Sigmoid colon (tissue), 7 donors: ENCODE measurements around the gene COLQ. TPM values are rescaled to one million over a fixed set of nuclear protein-coding genes. Genes with fewer than 3 reads are reported as not detected.
"Not testable (repeated sequence)": the region's sequence is repeated elsewhere in the genome, so short reads cannot be mapped to it uniquely, and the experiment has no call there.

Experiments
- DNase-seq: peaks from one replicate; pipeline ENCODE4 v3.0.0-alpha.2; 2019
- H3K27ac ChIP-seq, 4 donors: fragments of 200-600 bp; sonication (generic); one replicate each; pipeline ENCODE4 v1.5.1; 2016 to 2019; ENCODE audit warnings: mild to moderate bottlenecking in 1 of 4
- H3K27me3 ChIP-seq, 3 donors: fragments of 200-600 bp; sonication (generic); one replicate each; pipeline ENCODE4 v1.5.1; 2019; ENCODE audit warnings: mild to moderate bottlenecking in 1 of 3
- H3K36me3 ChIP-seq, 4 donors: fragments of 200-600 bp; sonication (generic); one replicate each; pipeline ENCODE4 v1.5.1; 2016 to 2019
- H3K4me1 ChIP-seq, 4 donors: fragments of 200-600 bp; sonication (generic); one replicate each; pipeline ENCODE4 v1.5.1; 2017 to 2019
- H3K4me3 ChIP-seq, 4 donors: fragments of 200-600 bp; sonication (generic); one replicate each; pipeline ENCODE4 v1.5.1; 2017 to 2019; ENCODE audit warnings: mild to moderate bottlenecking in 2 of 4, moderate library complexity in 1 of 4
- H3K9me3 ChIP-seq, 4 donors: fragments of 200-600 bp in 3 of 4; sonication (generic) in 3 of 4; one replicate each; pipeline versions ENCODE4 v1.5.1 to v1.6.1; 2013 to 2019
- CTCF ChIP-seq, 4 experiments: fragments of 450-650 bp in 3 of 4; fragments of 200-600 bp in 1 of 4; IDR thresholded peaks; one replicate each; pipeline ENCODE4 v1.5.1; 2016 to 2019; ENCODE audit warnings: antibody characterized with exemption in 4 of 4, mild to moderate bottlenecking in 3 of 4, moderate library complexity in 2 of 4
- EP300 ChIP-seq, 4 donors: sonication (generic); formaldehyde crosslinking; IDR thresholded peaks; one replicate each; pipeline ENCODE4 v1.6.1; 2017; ENCODE audit warnings: antibody characterized with exemption in 4 of 4
- POLR2A ChIP-seq, 2 donors: fragments of 450-650 bp; IDR thresholded peaks; one replicate each; pipeline ENCODE4 v1.6.1; 2016; ENCODE audit warnings: antibody characterized with exemption in 2 of 2, mild to moderate bottlenecking in 2 of 2, moderate library complexity in 2 of 2
- POLR2AphosphoS5 ChIP-seq, 4 donors: sonication (generic); formaldehyde crosslinking; IDR thresholded peaks; one replicate each; pipeline ENCODE4 v1.6.1; 2017; ENCODE audit warnings: antibody characterized with exemption in 4 of 4
- WGBS, 2 donors: extraction: QIAGEN DNeasy Blood & Tissue Kit; methylation state at CpG; one replicate each; pipeline ENCODE4 v1.1.7; 2013; 5-methylcytosine and 5-hydroxymethylcytosine counted together
- intact Hi-C: fragments of 100-400 bp; cut with DNase I; formaldehyde crosslinking; loops from one replicate; pipeline ENCODE4 v1.15.1; 2023
- polyA plus RNA-seq, 3 donors: library from polyadenylated mRNA; stranded (reverse); fragments of 200-250 nt; gene quantifications; one replicate each; pipeline ENCODE4 v1.2.3, GENCODE V29; 2013
- total RNA-seq, 4 donors: library from RNA; depleted of rRNA; stranded (reverse); fragments of >200 nt; gene quantifications; one replicate each; pipeline ENCODE4 v1.1.0, GENCODE V29; 2016
- donor health status: healthy with polysubstance abuse.
- donor health status: Bipolar disorder and iron deficiency.
- donor health status: healthy.

Gene COLQ
- total and polyA plus RNA-seq, 7 donors: 0.69 to 5.3 (median 1.9) TPM; not detected in 1

- intact Hi-C loops: no loop called here
- H3K4me3 ChIP-seq: no peak overlapping the region
- H3K9me3 ChIP-seq: no peaks in the 10 kb centered on the region
- H3K4me1 ChIP-seq: no peaks in the 10 kb centered on the region
- no peak overlapping the region for H3K27ac ChIP-seq
- no peak for DNase-seq
- H3K27me3 ChIP-seq: no peaks in the 10 kb centered on the region
- peaks cover 0 to 18% (median 3%) of the 10 kb centered on the region in 4 donors for H3K36me3 ChIP-seq
- WGBS, 2 donors: 88 to 89% methylated on average over 4 of the region's 4 CpGs
- no peak for TF ChIP-seq EP300 (IDR thresholded peaks at IDR 0.05)
- TF ChIP-seq CTCF (IDR thresholded peaks at IDR 0.05): no peak
- TF ChIP-seq POLR2A (IDR thresholded peaks at IDR 0.05): no peak
Measured at GRCh38 chr3:15486979-15487378, 34.5 kb downstream of the COLQ start.

- DNase-seq: no peak
- Histone ChIP-seq H3K36me3 (peaks cover 0 to 18% (median 3%) of the 10 kb centered on the region in 4 donors), H3K9me3 (no peaks in the 10 kb centered on the region), H3K27me3 (no peaks in the 10 kb centered on the region), H3K4me3 (no peak overlapping the region), H3K27ac (no peak overlapping the region), H3K4me1 (no peaks in the 10 kb centered on the region)
- TF ChIP-seq EP300 (IDR thresholded peaks at IDR 0.05) (no peak), CTCF (IDR thresholded peaks at IDR 0.05) (no peak), POLR2AphosphoS5 (IDR thresholded peaks at IDR 0.05) (no peak), POLR2A (IDR thresholded peaks at IDR 0.05) (no peak)
- WGBS, 2 donors: 95 to 96% methylated on average over 2 of the region's 2 CpGs
- intact Hi-C loops: no loop called here
Measured at GRCh38 chr3:15486020-15486419, 35.5 kb downstream of the COLQ start.

GRCh38 chr3:15484551-15484950 is 37.0 kb downstream of the COLQ start:
- H3K4me3 ChIP-seq, H3K27ac ChIP-seq, DNase-seq, intact Hi-C loops, H3K9me3 ChIP-seq, H3K27me3 ChIP-seq, H3K4me1 ChIP-seq: not testable (repeated sequence)
- WGBS, 2 donors: 92 to 93% methylated on average over 6 of the region's 6 CpGs
- peaks cover 0 to 18% (median 3%) of the 10 kb centered on the region in 4 donors for H3K36me3 ChIP-seq

GRCh38 chr3:15479400-15480224 is 41.9 kb downstream of the COLQ start:
- TF ChIP-seq POLR2AphosphoS5 (IDR thresholded peaks at IDR 0.05) (no peak), EP300 (IDR thresholded peaks at IDR 0.05) (no peak), CTCF (IDR thresholded peaks at IDR 0.05) (no peak), POLR2A (IDR thresholded peaks at IDR 0.05) (no peak)
- H3K9me3 ChIP-seq: no peaks in the 10 kb centered on the region
- DNase-seq: no peak
- H3K4me1 ChIP-seq: no peaks in the 10 kb centered on the region
- no peak overlapping the region for H3K4me3 ChIP-seq
- H3K27me3 ChIP-seq: no peaks in the 10 kb centered on the region
- H3K36me3 ChIP-seq: no peaks in the 10 kb centered on the region
- H3K27ac ChIP-seq: no peak overlapping the region
- intact Hi-C loops: no loop called here

- Histone ChIP-seq H3K27ac (no peak overlapping the region), H3K4me1 (no peaks in the 10 kb centered on the region), H3K4me3 (no peak overlapping the region), H3K36me3 (no peaks in the 10 kb centered on the region), H3K27me3 (no peaks in the 10 kb centered on the region), H3K9me3 (no peaks in the 10 kb centered on the region)
- no peak for TF ChIP-seq POLR2A (IDR thresholded peaks at IDR 0.05)
- TF ChIP-seq CTCF (IDR thresholded peaks at IDR 0.05): no peak
- no peak for TF ChIP-seq POLR2AphosphoS5 (IDR thresholded peaks at IDR 0.05)
- no peak for TF ChIP-seq EP300 (IDR thresholded peaks at IDR 0.05)
- WGBS, 2 donors: 94 to 97% methylated on average over 5 of the region's 5 CpGs
- intact Hi-C loops: no loop called here
- DNase-seq: no peak
Measured at GRCh38 chr3:15478640-15478979, 42.9 kb downstream of the COLQ start.
